ENCODE data around the gene EID3.

Gene EID3

GRCh38 chr12:104306376-104306775 lies 2.8 kb downstream of the EID3 start:
- Histone ChIP-seq H3K4me1 (ENCODE audit: control insufficient read depth, low read depth, low read length) (peaks cover 13% of the 10 kb centered on the region), H3K27ac (ENCODE audit: low read length) (no peak overlapping the region), H3K36me3 (ENCODE audit: control insufficient read depth, low read depth, low read length) (peaks cover 19% of the 10 kb centered on the region), H3K9ac (ENCODE audit: low read length) (no peak overlapping the region), H3K9me3 (ENCODE audit: control insufficient read depth, low read depth, low read length) (no peaks in the 10 kb centered on the region), H3K27me3 (ENCODE audit: control insufficient read depth, insufficient read depth, low read length) (no peaks in the 10 kb centered on the region), H3K4me3 (ENCODE audit: low read length) (no peak overlapping the region)

- Histone ChIP-seq H3K27me3 (ENCODE audit: control insufficient read depth, insufficient read depth, low read length) (no peaks in the 10 kb centered on the region), H3K36me3 (ENCODE audit: control insufficient read depth, low read depth, low read length) (peaks cover 24% of the 10 kb centered on the region), H3K9ac (ENCODE audit: low read length) (no peak overlapping the region), H3K4me1 (ENCODE audit: control insufficient read depth, low read depth, low read length) (peaks cover 6% of the 10 kb centered on the region), H3K9me3 (ENCODE audit: control insufficient read depth, low read depth, low read length) (no peaks in the 10 kb centered on the region), H3K27ac (ENCODE audit: low read length) (no peak overlapping the region), H3K4me3 (ENCODE audit: low read length) (no peak overlapping the region)
Observed at GRCh38 chr12:104306943-104307654, 3.6 kb downstream of the EID3 start.

GRCh38 chr12:104307655-104308000 lies 4.1 kb downstream of the EID3 start:
- Histone ChIP-seq H3K36me3 (ENCODE audit: control insufficient read depth, low read depth, low read length) (peaks cover 30% of the 10 kb centered on the region), H3K27me3 (ENCODE audit: control insufficient read depth, insufficient read depth, low read length) (no peaks in the 10 kb centered on the region), H3K9ac (ENCODE audit: low read length) (no peak overlapping the region), H3K4me1 (ENCODE audit: control insufficient read depth, low read depth, low read length) (peaks cover 6% of the 10 kb centered on the region), H3K27ac (ENCODE audit: low read length) (no peak overlapping the region), H3K9me3 (ENCODE audit: control insufficient read depth, low read depth, low read length) (no peaks in the 10 kb centered on the region), H3K4me3 (ENCODE audit: low read length) (no peak overlapping the region)

- Histone ChIP-seq H3K9me3 (ENCODE audit: control insufficient read depth, low read depth, low read length) (no peaks in the 10 kb centered on the region), H3K9ac (ENCODE audit: low read length) (no peak overlapping the region), H3K4me3 (ENCODE audit: low read length) (no peak overlapping the region), H3K27me3 (ENCODE audit: control insufficient read depth, insufficient read depth, low read length) (no peaks in the 10 kb centered on the region), H3K36me3 (ENCODE audit: control insufficient read depth, low read depth, low read length) (peaks cover 42% of the 10 kb centered on the region), H3K27ac (ENCODE audit: low read length) (no peak overlapping the region), H3K4me1 (ENCODE audit: control insufficient read depth, low read depth, low read length) (no peaks in the 10 kb centered on the region)
Observed at GRCh38 chr12:104309446-104309993, 6.0 kb downstream of the EID3 start.

- Histone ChIP-seq H3K4me1 (ENCODE audit: control insufficient read depth, low read depth, low read length) (no peaks in the 10 kb centered on the region), H3K4me3 (ENCODE audit: low read length) (no peak overlapping the region), H3K36me3 (ENCODE audit: control insufficient read depth, low read depth, low read length) (peaks cover 50% of the 10 kb centered on the region), H3K9ac (ENCODE audit: low read length) (no peak overlapping the region), H3K27me3 (ENCODE audit: control insufficient read depth, insufficient read depth, low read length) (no peaks in the 10 kb centered on the region), H3K9me3 (ENCODE audit: control insufficient read depth, low read depth, low read length) (no peaks in the 10 kb centered on the region), H3K27ac (ENCODE audit: low read length) (no peak overlapping the region)
Observed at GRCh38 chr12:104310751-104311633, 7.5 kb downstream of the EID3 start.

- Histone ChIP-seq H3K27ac (ENCODE audit: low read length) (no peak overlapping the region), H3K9ac (ENCODE audit: low read length) (no peak overlapping the region), H3K27me3 (ENCODE audit: control insufficient read depth, insufficient read depth, low read length) (no peaks in the 10 kb centered on the region), H3K9me3 (ENCODE audit: control insufficient read depth, low read depth, low read length) (no peaks in the 10 kb centered on the region), H3K4me1 (ENCODE audit: control insufficient read depth, low read depth, low read length) (no peaks in the 10 kb centered on the region), H3K4me3 (ENCODE audit: low read length) (no peak overlapping the region), H3K36me3 (ENCODE audit: control insufficient read depth, low read depth, low read length) (peaks cover 58% of the 10 kb centered on the region)
Observed at GRCh38 chr12:104312202-104312601, 8.7 kb downstream of the EID3 start.

- Histone ChIP-seq H3K4me1 (ENCODE audit: control insufficient read depth, low read depth, low read length) (no peaks in the 10 kb centered on the region), H3K27me3 (ENCODE audit: control insufficient read depth, insufficient read depth, low read length) (no peaks in the 10 kb centered on the region), H3K27ac (ENCODE audit: low read length) (no peak overlapping the region), H3K36me3 (ENCODE audit: control insufficient read depth, low read depth, low read length) (peaks cover 62% of the 10 kb centered on the region), H3K9ac (ENCODE audit: low read length) (no peak overlapping the region), H3K9me3 (ENCODE audit: control insufficient read depth, low read depth, low read length) (no peaks in the 10 kb centered on the region), H3K4me3 (ENCODE audit: low read length) (no peak overlapping the region)
Observed at GRCh38 chr12:104312654-104313053, 9.1 kb downstream of the EID3 start.

- Histone ChIP-seq H3K4me1 (ENCODE audit: control insufficient read depth, low read depth, low read length) (no peaks in the 10 kb centered on the region), H3K9me3 (ENCODE audit: control insufficient read depth, low read depth, low read length) (no peaks in the 10 kb centered on the region), H3K27ac (ENCODE audit: low read length) (no peak overlapping the region), H3K4me3 (ENCODE audit: low read length) (no peak overlapping the region), H3K36me3 (ENCODE audit: control insufficient read depth, low read depth, low read length) (peaks cover 72% of the 10 kb centered on the region), H3K9ac (ENCODE audit: low read length) (no peak overlapping the region), H3K27me3 (ENCODE audit: control insufficient read depth, insufficient read depth, low read length) (no peaks in the 10 kb centered on the region)
Observed at GRCh38 chr12:104313568-104314241, 10.2 kb downstream of the EID3 start.

GRCh38 chr12:104314242-104314614 lies 10.7 kb downstream of the EID3 start:
- Histone ChIP-seq H3K27me3 (ENCODE audit: control insufficient read depth, insufficient read depth, low read length) (no peaks in the 10 kb centered on the region), H3K36me3 (ENCODE audit: control insufficient read depth, low read depth, low read length) (peaks cover 77% of the 10 kb centered on the region), H3K4me1 (ENCODE audit: control insufficient read depth, low read depth, low read length) (no peaks in the 10 kb centered on the region), H3K4me3 (ENCODE audit: low read length) (no peak overlapping the region), H3K27ac (ENCODE audit: low read length) (no peak overlapping the region), H3K9ac (ENCODE audit: low read length) (no peak overlapping the region), H3K9me3 (ENCODE audit: control insufficient read depth, low read depth, low read length) (no peaks in the 10 kb centered on the region)

- H3K27ac ChIP-seq (ENCODE audit: low read length): no peak overlapping the region
- H3K9ac ChIP-seq (ENCODE audit: low read length): no peak overlapping the region
- peaks cover 90% of the 10 kb centered on the region for H3K36me3 ChIP-seq (ENCODE audit: control insufficient read depth, low read depth, low read length)
- H3K4me3 ChIP-seq (ENCODE audit: low read length): no peak overlapping the region
- no peaks in the 10 kb centered on the region for H3K9me3 ChIP-seq (ENCODE audit: control insufficient read depth, low read depth, low read length)
- no peaks in the 10 kb centered on the region for H3K4me1 ChIP-seq (ENCODE audit: control insufficient read depth, low read depth, low read length)
- no peaks in the 10 kb centered on the region for H3K27me3 ChIP-seq (ENCODE audit: control insufficient read depth, insufficient read depth, low read length)
Observed at GRCh38 chr12:104315326-104316224, 12.0 kb downstream of the EID3 start.

GRCh38 chr12:104316936-104317335 lies 13.4 kb downstream of the EID3 start:
- Histone ChIP-seq H3K4me1 (ENCODE audit: control insufficient read depth, low read depth, low read length) (no peaks in the 10 kb centered on the region), H3K27me3 (ENCODE audit: control insufficient read depth, insufficient read depth, low read length) (no peaks in the 10 kb centered on the region), H3K4me3 (ENCODE audit: low read length) (no peak overlapping the region), H3K9me3 (ENCODE audit: control insufficient read depth, low read depth, low read length) (no peaks in the 10 kb centered on the region), H3K36me3 (ENCODE audit: control insufficient read depth, low read depth, low read length) (peaks cover 92% of the 10 kb centered on the region), H3K27ac (ENCODE audit: low read length) (no peak overlapping the region), H3K9ac (ENCODE audit: low read length) (no peak overlapping the region)
